ENCODE results near the gene CYP4V2.
A peak's percentile ranks its signal among the peaks of the same experiment; 100 is the strongest.

CYP4V2 gene

DNA sequence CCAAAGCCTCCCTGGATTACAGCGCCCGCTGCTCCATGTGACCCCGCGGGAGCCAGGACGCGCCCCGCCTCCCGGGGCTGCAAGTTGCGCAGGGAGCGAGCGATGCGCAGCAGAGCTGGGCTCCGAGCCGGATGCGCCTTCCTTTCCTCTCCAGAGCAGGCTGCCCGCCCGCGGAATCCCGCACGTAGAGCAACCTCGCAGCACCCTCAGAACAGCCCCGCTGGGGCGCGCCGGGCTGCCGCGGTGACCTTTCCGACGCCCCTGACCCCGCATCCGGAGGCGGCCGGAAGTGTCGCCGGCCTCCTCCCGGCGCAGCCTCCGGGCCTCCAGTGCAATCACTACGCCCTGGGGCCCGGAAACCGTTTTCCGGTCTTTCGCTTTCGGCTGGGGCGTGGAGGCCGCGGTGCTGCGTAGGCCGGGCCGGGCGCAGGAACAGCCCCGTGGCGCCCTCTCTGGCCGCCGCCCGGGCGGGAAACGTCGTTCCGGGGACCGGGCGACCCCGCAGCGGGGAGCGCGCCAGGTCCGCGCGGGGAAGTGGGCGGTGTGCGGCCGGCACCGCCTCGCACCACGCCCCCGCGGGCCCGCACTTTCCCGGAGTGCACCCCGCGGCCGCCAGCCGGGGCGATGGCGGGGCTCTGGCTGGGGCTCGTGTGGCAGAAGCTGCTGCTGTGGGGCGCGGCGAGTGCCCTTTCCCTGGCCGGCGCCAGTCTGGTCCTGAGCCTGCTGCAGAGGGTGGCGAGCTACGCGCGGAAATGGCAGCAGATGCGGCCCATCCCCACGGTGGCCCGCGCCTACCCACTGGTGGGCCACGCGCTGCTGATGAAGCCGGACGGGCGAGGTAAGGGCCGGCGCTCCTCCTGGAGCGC is at the start of gene CYP4V2:
TSS of gene CYP4V2 (plus strand) at position 368 of the 866 bp plus-strand sequence. CDS start at position 625, 257 bp downstream.
- peak; percentile 90 for DNase-seq

DNA sequence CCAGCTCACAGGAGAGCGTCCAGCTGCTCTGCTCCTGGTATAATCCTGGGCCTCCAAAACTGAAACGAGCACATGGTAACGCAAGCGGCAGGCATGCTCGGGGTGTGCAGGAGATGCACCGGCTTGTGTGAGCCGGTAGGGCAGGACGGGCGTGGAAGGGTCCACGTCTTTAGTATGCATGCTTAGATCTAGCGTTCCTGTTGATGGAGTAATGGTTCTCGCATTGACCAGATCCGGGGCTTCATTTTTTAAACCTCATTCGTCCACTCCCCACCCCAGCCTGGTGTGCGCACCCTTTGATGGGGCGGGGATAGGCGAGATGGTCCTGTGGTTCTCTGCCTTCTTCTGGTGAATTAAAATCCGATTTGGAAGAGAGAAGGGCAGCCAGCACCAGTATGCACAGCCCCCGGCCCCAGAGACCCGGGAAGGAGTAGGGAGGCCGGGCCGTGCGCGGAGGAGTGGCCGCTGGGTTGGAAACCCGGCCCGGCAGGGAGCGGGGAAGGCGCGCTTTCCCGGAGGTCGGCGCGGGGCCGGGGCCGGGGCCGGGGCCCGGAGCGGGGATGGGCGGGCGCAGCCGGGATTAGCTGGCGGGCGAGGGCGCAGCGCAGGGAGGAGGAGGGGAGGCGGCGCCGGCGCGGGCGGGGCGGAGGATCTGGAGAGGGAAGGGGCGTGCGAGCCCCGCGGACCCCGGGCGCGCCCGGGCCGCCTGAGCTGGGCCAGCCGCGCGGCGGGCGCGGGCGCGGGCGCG is 47.0 kb upstream of the CYP4V2 start:
- no peak for DNase-seq

DNA sequence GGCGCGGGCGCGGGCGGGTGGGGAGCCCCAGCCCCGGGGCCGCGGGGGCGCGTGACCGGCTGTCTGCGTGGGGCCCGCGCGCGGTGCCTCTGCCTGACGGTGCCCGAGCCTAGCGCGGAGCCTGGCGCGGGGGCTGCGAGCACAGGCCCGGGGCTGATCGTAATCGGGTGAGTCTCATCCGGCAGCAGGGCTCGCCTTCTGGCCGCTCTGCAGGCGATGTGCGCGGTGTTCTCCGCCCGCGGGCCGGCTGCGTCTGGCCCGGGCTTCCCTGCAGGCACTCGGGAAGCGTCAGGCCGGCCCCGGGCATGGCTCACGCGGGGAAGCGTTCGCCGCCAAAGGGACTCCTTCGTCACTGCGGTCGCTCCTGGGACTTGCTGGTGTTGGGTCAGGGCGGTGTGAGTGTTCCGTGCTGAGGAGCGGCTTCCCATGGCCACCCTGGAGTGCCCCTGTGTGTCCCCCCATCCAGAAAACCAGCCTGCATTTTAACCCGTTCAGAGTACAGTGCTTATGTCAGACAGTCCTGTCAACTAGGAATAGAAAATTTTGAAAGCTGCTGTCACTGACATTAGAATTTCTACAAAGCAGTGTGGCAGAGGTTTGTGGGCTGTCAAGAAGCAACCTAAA is 46.3 kb upstream of the CYP4V2 start:
- DNase-seq = no peak

DNA sequence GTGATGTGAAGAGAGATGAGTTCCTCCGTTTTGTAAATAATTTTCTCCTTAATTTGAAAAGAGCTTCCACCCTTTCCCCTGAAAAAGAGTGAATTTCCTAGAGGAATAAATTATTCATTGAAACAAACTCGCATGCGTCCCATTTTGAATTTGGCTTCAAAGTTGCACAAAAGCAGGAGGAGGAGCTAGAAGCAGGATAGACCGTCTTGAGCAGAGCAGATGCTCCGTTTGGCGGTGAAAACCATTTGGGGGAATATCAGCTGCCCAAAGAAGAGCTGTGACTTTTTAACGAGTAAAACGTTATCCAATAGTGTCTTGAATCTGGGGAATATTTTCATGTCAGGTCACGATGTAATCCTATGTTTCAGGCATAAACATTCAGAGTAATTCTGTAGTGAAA is 44.9 kb upstream of the CYP4V2 start:
- DNase-seq = no peak

DNA sequence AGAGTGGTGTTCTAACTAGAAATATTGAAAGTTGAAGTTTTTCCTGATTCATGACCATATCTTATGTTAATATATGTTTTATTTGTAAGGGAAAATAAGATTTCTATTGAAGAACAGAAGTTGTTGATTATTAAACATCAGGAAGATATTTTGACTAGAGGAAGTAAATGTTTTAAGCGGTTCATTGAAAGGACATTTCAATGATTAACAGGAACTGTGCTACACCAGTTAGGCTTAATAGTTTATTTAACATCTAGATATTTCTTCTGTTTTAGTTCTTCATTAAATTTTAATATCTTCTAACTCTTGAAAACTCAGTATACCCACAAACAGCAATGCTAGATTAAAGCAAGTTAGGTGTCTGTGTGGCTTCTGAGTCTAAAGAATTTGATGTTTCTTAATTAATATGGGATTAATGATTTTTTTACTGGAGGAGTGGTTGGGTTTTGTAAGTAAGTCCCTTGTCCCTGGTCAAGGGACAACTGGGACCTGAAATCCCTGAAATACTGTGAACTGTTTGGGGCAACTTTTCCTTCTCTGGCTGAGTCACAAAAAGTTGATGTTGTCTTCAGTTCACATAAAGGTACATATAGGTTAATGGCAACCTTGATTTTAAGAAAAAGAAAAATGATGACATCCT is 42.9 kb upstream of the CYP4V2 start:
- DNase-seq = no peak

DNA sequence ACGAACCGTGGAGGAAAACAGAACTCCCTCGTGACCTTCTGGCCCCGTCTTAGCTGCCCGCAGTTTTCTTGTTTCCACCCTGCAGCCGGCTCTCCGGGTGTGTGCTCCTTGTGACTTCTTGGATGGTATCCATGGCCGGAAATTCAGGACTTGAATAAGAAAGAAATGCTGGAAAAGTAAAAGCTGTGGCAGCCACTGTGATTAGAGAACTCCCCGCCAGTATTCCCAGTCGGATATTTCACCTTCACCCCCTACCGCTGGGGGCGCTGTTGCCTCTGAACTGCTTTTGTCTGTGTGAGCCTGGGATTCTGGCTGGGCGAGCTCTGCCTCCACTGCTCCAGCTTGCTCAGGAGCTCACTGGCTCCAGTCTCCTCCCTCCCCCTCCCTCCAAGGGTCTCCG is 41.5 kb upstream of the CYP4V2 start:
- DNase-seq = no peak

DNA sequence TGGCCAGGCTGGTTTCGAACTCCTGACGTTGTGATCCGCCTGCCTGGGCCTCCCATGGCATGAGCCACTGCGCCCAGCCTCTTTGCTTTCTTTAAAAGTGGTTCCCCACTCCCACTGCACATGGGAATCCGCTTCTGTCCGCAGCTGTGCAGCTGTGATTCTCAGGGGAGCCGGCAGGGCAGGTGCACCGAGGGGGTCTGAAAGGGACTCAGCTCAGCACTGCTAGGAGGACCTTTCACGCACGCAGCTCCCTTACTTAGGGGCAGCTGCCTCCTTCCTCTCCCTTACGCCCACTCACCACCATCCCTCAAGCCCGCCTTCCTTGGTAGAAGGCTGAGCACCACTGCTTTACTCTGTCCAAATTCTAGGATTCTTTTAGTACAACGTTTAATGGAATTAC is 40.4 kb upstream of the CYP4V2 start:
- DNase-seq = no peak

DNA sequence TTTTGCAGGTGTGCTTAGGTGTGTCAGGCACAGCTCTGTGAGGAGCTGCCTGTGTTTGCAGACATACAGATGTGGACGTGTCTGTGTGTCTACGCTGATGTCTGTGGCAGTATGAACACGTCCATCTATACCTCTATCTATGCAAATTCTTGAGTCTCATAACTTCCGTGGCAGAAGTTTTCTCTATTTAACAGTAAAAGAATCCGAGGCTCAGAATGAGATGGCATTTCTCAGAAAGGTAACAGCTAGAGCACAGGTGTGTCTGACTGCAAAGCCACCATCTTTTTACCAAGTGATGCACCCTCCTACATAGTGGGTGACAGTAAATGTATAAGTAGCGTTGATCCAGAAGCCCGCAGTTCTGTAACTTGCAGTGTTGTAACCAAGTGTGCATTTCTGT is 39.9 kb upstream of the CYP4V2 start:
- DNase-seq = no peak

DNA sequence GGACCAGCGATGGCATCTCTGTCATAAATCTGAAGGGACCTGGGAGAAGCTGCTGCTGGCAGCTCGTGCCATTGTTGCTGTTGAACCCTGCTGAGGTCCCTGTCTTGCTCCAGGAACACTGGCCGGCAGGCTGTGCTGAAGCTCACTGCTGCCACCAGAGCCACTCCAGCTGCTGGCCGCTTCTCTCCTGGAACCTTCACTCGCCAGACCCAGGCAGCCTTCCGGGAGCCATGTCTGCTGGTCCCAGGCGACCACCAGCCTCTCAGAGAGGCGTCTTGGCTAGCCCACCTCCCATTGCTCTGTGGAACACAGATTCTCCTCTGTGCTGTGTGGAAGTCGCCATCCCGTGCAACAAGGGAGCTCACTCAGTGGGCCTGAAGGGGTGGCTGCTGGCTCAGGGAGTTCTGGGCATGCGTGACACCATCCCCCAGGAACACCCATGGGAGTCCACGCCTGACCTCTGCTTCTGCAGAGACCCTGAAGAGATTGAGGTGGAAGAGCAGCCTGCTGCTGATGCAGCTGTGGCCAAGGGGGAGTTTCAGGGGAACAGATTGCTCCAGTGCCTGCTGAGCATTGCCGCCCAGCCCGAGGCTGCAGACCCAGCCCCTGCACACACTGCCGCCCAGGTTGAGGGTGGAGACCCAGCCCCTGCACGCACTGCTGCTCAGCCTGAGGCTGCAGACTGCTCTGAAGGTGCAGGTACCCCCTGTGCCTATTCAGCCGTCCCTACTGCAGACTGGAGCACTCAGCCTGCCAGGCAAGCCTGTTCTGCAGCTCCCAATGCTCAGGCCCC is 33.1 kb upstream of the CYP4V2 start:
- no peak for DNase-seq

DNA sequence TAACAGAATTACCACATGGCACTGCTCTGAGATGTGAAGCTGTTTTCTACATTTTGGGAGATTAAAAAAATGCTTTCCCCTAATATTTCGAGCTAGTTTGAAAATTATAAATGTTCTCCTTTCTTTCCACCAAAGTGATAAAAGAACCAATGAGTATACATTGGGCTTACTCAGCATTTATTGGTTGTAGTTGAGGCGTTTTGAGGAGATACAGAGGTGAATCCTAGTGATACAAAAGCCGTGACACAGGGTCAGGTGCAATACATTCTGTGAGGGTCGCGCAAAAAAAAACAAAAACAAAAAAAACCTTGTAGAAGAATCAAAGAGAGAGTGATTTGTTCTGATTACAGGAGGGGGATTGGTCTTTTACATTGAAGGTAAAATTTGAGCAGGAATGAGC is 32.4 kb upstream of the CYP4V2 start:
- DNase-seq = no peak

DNA sequence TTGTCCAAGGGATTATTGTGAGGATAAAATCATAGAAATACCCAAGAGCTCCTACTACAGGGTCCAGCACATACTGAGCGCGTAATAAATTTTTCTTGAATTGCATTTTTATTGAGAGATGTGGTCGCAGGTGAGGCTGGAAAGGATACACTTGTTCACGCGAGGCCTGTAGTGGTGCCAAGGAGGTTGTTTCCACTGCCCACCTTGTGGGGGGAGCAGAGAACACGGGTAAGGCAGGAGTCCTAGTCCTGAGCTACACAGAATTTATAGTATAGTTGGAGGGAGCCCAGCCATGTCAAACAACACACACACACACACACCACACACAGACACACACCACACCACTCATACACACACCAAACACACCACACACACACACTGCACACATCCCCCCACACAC is 31.8 kb upstream of the CYP4V2 start:
- DNase-seq = no peak

DNA sequence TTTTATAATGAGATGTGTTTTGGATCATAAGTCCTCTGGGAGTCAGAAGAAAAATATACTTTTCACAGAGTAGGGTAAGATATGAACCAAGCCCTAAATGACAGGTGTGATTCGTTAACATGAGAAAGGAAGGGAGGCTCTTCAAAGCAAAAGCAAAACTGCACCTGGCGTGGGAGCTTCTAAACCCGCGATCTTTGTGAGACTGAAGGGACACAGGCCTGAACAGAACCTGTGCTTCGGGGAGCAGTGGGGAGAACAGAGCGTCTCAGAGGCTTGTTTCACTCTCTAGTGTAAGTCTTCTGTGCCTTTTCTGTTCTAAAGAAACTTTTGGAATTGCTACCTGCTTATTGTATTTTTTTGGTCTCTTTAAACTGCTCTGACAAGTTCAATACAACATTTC is 30.2 kb upstream of the CYP4V2 start:
- peak; percentile 24 for DNase-seq

DNA sequence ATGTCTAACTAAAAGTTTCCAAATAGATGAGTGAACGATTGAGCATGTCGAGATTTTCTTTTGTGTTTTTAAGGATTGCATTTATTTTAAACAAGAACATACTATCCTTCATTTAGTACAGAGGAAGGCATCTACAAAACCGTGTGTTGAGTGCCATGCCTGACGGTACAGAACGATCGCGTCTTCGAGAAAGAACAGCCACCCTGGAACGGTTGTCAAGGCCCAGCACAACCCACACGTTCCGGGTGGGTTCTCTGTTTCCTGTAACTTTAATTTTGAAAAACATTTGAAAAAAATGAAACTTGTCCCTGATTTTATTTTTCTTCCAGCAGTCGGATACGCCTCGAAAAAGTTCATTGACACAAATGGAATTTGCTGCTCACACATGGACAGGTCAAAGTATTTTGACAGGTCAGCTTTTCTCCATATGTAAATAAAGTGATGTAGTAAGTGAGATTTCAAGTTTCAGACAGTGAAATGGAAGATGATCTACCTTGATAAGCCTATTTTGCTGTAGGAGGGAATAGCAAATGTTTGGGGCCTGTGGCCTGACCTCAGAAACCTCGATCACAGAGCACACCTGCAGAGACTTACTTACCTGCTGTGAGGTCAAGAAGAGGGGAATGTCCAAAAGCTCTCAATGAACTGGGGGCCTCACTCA is 24.4 kb upstream of the CYP4V2 start:
- DNase-seq = no peak

DNA sequence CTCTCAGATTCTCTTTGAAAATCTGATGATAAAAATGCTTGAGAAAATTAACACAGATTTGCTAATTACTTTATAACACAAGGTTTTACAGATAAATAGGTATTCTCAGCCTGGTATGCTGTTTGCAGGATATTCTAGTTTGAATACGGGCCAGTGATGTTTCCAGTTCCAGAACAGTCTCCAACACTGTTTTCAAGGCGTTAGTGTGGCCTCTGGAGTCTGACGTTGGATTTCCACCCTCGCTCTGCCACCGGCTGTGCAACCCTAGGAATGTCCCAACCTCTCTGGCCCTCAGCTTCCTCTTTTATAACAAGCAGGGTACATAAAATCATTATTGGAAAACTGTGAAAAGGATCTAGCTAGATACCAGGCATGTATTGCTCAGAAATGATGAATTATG is 23.8 kb upstream of the CYP4V2 start:
- no peak for DNase-seq

DNA sequence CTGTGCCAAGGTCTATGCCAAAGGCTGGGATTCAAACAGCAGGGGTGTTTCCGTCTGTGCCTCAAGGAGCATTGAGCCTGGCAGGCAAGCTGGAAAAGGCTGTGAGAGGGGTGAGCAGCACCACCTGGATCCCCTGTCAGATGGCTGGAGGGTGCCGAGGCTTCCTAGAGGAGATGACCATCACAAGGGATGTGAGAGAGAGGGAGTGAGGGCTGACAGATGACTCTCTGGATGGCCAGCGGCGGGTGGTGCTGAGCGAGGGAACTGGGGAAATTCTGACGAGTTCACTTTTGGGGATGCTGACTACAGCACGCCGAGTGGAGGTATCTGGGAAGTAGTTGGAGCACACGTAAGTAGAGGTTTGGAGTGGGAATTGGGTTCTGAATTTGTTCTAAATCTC is 22.6 kb upstream of the CYP4V2 start:
- no peak for DNase-seq

DNA sequence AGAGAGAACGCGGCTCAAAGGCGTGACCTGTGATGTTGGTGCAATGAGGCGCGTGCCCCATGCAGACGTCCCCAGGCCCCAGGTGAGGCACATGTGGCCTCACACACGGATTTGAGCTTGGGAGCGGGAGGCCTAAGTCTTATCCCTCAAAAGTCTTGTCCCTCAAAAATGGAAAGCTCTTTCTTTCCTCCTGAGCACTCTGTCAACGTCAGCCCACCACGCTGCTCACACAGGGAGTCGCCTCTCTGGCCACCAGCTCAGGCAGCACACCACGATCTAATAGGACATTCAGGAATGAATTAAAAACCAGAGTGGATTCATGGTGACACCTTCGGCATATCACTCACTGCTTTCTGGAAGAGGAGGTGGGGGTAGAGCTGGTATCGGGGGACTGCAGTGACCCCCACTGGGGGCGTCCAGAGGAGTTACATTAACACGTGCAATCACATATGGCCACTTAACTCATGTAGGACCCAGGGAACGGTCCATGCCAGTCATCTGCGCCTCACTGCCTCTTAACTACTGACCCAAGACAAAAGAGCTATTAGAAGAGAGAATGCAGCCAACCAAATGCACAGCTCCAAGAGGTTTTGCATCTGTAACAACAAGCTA is 21.9 kb upstream of the CYP4V2 start:
- no peak for DNase-seq

DNA sequence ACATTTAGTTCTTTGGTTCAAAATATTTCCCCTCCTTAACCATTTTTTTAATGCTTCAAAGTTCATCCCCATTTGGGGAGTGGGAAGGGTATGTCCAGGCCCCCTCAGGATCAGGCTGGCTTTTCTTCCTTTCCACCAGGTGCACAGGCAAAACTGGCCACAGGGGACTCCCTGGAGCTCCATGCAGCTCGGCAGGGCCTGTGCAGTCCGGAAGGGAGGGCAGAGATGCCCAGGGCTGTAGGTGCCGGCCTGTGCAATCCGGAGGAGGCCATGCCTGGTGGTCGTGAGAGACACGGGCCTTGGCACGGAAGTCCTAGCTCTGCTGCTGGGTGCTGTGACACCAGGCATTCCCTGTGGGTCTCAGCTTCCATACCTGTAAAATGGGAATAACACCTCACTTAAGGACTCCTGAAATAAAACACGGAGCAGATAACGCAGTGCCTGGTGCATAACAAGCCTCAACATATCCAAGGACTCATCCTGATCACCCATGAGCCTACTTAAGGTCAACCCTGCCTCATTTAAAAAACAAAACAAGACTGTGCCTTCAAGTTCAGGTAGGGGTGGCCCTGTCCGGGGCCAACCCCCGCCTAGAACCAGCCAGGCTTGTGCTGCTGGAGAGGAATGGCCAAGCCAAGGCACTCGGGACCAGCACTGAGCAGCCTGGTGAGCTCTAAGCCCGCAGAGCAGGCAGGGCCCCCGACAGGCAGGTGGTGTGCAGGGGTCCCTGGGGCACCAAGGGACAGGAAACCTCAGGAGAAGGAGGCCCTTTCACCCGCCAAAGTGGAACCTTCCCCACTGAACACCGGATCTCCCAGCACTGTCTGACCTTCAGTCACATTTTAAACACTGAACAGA is 21.2 kb upstream of the CYP4V2 start:
- no peak for DNase-seq

DNA sequence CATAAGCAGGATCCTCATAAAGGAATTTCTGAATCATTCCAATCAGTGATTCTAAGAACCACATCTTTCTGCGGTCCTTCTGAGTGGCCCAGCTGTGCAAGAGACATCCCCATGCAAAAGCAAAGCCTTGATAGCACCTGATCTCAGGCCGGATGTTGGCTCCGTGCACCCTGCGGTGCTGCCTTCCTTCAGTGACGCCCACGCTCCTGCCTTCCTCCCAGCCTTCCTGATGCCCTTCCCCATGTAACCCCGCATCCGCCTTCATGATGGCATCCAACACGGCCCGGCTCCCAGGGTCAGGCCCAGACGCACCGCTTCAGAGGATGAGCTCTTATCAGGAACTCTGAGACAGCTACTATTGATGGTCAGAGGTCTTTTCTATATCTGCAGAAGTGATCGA is 20.4 kb upstream of the CYP4V2 start:
- DNase-seq = no peak

DNA sequence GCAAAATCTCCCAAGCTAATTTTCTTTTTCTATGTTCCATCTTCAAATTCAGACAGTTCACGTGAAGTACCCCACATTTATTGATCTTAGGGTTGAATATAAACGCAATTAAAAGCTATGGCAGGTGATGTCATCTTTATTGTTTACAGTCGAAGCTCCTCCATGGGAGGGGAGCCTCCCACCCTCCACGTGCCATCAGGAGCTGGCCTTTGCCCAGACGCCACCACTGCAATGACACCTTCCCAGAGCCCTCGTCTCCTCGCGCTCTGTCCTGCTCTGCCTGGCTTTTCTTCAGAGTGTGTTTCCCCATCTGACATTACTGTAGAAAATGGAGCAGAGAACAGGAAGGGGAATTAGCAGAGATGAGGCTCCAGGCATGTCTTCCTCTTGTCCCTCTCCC is 18.8 kb upstream of the CYP4V2 start:
- DNase-seq = no peak

DNA sequence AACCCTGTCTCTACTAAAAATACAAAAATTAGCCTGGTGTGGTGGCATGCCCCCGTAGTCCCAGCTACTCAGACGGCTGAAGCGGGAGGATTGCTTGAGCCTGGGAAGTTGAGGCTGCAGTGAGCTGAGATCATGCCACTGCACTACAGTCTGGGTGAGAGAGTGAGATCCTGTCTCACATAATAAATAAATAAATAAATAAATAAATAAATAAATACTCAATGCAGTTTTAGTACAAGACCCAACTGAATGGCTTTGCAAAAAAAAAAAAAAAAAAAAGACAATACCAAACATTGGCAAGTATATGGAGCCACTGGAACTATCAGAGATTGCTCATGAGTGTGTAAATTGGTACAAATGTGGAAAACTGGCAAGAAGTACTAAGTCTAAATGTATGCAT is 3.3 kb upstream of the CYP4V2 start:
- no peak for DNase-seq

DNA sequence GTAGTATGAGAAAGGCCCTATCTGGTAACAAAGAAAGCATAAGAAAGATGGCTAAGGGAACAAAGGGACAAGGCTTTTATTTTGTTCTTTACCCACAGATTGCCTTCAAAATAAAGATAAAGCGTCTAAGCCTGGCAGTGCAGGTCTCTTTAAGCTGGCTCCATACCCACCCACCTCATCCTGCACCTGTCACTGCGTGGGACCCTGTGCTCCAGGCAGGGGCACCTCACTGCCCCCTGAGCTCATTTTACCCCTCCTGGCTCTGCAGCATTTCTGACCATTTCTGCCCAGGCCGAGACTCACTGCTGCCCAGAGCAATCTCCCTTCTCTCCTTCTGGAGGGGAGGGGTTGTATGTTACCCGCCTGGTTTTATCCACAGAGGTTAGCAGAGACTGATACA is 1.7 kb upstream of the CYP4V2 start:
- DNase-seq = no peak
